ENCODE data around the gene RBMS1.

GRCh38 chr2:160301420-160301819 lies 192.2 kb downstream of the RBMS1 start:
- TF ChIP-seq, protein P1, sequence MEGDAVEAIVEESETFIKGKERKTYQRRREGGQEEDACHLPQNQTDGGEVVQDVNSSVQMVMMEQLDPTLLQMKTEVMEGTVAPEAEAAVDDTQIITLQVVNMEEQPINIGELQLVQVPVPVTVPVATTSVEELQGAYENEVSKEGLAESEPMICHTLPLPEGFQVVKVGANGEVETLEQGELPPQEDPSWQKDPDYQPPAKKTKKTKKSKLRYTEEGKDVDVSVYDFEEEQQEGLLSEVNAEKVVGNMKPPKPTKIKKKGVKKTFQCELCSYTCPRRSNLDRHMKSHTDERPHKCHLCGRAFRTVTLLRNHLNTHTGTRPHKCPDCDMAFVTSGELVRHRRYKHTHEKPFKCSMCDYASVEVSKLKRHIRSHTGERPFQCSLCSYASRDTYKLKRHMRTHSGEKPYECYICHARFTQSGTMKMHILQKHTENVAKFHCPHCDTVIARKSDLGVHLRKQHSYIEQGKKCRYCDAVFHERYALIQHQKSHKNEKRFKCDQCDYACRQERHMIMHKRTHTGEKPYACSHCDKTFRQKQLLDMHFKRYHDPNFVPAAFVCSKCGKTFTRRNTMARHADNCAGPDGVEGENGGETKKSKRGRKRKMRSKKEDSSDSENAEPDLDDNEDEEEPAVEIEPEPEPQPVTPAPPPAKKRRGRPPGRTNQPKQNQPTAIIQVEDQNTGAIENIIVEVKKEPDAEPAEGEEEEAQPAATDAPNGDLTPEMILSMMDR (IDR thresholded peaks at IDR 0.05; ENCODE audit: insufficient read depth, low read depth, low read length): no peak
- TF ChIP-seq EZH2 (IDR thresholded peaks at IDR 0.05; ENCODE audit: insufficient read depth, low read length): no peak
